Brain pericyte (primary cell): ENCODE data around the gene GZMM.

Experiments
- DNase-seq: peaks from one replicate; pipeline ENCODE4 v3.0.0-alpha.2; 2012; ENCODE audit warnings: low read depth, low spot score

GZMM gene

DNA sequence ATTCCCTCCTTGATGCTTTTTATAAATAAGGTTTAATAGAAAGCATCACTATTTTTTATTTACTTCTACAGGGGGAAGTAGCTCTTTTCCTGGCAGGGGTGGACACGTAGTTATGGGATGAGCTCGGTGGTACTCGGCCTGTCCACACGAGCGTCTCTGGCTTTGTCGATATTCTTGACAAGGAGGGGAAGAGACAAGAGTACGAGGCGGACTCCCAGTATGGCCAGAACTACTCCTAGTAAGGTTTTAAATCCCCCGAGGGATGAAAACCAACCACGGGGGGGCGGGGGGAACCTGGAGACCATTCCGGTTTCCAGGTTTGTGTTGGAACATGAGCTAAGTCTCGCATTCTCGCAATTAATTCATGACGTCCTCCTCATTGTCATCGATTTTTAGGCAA lies 23.0 kb downstream of the GZMM start:
- DNase-seq = no peak

DNA sequence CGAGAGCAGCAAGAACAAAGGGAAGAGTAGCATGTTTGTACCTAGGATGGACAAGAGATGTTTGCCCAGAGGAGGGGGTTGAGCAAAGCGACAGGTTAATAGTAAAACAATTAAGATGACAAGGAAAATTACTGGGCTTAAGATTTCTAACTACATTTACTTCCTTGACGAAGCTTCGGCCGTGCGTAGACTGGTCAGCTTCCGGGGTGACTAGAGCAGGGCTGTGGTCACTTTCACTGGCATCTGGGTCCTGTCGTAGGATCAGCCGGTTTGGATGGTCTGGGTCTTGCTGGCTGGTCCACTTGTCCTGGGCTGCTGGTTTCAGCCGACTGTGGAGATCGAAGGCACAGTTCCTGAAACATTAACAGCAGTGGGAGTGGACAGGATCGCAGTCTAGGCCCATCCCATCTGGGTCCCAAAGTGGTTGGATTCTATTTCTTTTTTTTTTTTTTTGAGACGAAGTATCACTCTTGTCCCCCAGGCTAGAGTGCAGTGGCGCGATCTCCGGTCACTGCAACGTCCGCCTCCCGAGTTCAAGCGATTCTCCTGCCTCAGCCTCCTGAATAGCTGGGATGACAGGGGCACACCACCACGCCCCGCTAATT lies 23.5 kb downstream of the GZMM start:
- DNase-seq = no peak

DNA sequence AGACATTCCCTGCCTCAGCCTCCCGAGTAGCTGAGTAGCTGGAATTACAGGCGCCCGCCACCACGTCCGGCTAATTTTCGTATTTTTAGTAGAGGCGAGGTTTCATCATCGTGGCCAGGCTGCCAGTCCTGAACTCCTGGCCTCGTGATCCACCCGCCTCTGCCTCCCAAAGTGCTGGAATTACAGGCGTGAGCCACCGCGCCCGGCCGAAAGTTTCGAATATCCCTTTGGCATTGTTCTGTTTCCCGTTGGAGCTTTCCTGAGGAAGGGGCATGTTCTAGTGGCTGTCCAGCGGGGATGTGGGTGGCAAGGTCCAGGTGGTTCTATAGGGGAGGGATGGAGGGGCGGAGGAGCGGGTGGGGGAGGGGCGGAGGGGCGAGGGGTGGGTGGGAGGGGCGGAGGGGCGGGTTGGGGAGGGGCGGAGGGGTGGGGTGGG lies 26.4 kb downstream of the GZMM start:
- DNase-seq = no peak

DNA sequence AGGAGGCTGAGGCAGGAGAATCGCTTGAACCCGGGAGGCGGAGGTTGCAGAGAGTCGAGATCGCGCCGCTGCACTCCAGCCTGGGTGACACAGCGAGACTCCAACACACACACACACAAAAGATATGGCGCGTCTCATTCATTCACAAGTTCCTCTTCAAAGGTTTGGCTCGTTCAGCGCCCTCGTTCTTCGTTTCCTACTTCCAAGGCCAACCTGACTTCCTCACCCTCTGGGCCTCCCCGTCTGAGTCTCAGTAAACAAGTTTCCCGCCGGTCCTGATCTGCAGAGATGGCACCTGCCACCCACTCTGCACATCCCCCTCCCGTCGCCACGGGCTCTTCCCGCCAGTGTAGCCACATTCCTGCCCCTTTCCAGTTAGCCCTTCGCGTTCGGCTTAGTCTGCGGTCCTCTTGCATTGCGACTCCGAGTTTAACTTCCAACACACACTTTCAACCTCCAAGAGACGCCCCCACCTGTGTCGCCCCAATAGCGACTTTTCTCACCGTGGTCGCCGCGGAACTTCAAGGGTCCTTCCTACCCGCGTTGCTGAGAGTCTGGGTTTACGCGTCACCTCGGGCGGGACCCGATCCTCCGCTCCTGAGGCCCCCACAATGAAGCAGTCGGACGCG lies 27.2 kb downstream of the GZMM start:
- DNase-seq = no peak

DNA sequence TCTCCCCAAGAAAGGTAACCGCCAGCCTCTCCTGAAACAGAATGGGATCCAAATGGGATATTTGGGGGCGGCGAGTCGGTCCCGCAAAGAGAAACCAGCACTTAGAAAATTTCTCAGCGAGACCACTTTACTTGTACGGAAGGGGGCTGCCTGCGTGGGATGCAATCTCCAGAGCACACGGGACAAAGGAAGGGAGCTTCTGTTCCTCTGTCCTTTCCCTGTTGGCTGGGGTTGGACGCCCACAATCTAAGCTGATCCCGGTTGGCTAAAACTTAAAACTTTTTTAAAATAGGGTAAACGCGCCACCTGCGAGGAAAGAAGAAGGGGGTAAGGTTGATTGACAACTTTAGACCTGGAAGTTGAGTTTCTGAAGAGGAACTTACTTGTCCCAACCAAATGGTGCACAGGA lies 27.7 kb downstream of the GZMM start:
- DNase-seq = no peak

DNA sequence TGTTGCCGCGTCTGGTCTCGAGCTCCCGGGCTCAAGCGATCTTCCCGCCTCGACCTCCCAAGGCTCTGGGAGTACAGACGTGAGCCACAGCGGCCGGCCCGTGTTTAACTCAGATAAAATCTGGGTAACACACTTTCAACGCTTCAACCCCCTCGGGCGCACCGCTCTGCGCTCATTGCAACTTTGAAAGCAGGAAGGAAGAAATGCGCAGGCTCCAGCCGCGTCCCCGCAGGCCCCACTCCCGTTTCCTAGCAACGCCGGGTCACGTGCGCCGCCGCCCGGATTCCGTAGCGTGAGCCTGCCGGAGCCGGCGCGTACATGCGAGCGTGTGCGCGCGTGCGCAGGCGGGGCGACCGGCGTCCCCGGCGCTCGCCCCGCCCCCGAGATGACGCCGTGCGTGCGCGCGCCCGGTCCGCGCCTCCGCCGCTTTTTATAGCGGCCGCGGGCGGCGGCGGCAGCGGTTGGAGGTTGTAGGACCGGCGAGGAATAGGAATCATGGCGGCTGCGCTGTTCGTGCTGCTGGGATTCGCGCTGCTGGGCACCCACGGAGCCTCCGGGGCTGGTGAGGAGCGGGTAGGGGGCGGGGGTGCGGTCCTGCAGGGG lies 28.4 kb downstream of the GZMM start, which contains the start of gene BSG:
BSG (plus strand) TSS at position 457 of the 603 bp plus-strand sequence; CDS start at position 496, 39 bp downstream.
- DNase-seq = peak; percentile 92

DNA sequence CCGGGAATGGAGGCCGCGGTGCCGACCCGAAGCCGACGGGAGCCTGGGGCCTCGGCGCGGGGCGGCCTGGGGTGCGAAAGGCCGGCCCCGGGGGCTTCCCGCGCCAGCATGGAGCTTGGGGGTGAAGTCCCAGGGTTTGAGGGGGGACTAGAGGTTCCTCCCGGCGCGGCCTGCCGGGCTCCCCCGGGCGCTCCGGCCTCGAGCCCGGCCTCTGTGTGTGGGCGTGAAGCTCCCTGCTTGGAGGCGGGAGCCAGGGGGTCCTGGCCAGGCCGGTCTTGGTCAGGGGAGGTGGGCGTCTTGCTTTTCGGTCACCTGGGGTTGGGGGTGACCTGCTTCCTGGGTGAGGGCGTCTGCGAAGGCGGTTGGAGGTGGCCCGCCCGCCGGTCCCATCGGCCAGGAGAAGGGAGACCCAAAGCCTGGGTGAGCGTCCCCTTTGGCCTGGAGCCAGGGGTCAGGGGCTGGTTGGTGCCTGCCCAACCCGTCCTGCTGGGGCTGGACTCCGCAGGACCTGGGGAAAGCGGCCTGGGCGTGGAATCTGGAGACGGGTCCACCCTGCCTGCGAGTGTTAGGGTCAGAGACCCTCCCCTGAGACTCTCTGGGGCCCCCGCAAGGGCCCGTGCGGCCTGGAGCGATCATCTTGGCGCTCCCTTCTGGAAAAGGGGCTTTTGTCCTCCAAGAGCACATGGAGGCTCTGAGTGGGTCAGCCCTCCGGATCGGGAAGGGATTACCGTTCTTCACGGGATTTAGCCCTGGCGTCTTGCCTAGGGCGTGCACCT lies 29.1 kb downstream of the GZMM start:
- no peak for DNase-seq

DNA sequence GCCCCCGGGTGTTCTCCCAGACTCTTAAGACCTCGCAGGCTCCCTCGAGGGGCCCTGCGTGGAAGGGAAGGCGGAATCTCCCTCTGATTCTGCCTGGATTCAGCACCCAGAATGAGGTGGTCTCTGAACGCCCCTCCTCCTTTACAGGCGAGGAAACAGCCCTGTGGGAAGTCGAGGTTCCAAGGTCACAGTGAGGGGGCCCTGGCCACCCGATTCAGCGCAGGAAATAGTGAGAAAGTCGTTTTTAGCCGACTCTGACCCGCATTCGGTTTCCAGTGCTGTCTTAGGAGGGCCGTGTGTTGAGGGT lies 29.6 kb downstream of the GZMM start:
- no peak for DNase-seq

DNA sequence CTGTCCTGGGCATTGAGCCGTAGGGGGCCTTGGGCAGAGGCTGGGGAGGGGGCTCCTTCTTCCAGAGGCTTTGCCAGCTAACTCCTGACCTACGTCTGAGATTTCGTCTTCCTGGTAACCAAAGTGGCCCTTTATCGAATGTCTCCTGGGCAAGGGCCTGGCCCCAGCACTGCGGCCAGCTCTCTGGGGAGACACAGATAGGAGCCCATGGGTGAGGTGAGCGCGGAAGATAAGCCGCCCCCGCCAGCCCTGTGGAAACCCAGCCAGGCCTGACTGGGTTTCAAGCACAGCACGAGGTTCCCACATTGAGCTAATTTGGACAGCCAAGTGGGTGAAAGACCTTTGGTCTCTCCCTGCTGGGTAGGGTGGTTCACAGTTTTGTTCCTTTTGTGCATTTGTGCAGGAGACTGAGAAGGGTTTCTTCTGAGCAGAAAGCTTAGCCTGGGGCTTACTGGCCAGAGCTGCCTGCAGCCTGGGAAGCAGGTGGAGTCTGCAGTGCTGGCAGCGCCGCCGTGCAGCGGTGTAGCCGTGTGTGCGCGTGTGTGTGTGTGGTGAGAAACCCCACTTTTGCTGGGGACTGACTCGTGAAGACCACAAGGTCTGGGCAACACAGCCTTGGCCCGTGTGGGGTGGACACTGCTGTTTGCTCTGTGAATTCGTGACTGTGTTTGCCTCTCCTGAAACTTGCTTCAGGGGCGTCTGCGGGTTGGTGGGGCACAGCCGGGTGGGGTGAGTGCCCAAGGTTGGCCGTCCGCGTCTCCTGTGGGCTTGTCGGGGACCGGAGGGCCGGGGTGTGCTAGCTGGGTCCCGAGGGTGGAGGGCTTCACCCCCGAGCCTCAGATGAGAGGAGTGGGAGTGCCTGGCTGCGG lies 31.0 kb downstream of the GZMM start:
- no peak for DNase-seq

DNA sequence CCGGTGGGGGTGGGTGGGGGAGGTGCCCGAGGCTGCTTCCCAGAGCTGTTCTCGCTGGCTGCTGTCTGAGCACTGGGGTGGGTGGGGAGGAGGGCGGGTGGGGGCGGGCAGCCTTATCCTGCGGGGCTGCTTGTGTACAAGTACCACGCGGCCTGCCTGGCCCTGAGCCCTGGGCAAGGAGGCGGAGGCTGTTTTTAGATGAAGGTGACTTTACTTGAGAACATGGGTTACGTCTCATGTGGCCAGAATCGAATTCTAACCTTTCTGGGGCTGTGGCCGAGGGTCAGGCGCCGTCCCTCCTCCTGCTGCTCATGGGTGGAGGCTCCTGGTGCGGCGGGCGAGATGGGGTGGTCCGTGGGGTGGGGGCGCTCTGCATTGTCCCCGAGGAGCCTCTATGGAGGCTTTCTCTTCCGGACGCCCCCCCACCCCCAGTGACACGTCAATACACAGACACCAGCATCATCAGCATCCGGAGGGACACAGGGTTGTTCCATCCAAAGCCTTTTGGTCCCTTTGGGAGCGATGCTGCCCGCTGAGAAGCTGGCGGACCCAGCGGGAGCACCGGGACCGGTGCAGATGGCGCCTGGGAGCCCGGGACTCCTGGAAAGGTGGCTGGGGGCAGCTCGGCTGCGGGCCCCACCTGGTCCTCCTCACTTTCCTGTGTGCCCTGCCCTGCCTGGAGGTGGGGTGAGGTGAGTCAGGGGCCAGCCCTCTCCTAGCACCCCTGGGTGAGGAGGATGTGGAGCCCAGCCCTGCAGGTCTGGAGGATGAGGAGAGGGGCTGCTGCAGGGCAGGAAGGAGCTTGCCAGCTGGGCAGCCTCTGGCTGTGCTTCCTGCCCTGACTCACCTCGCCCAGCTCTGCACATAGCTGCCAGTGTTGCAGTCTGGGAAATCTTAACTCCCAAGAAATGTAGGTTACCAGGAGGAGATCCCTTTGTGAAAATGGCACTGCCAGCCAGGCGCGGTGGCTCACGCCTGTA lies 32.0 kb downstream of the GZMM start:
- no peak for DNase-seq

DNA sequence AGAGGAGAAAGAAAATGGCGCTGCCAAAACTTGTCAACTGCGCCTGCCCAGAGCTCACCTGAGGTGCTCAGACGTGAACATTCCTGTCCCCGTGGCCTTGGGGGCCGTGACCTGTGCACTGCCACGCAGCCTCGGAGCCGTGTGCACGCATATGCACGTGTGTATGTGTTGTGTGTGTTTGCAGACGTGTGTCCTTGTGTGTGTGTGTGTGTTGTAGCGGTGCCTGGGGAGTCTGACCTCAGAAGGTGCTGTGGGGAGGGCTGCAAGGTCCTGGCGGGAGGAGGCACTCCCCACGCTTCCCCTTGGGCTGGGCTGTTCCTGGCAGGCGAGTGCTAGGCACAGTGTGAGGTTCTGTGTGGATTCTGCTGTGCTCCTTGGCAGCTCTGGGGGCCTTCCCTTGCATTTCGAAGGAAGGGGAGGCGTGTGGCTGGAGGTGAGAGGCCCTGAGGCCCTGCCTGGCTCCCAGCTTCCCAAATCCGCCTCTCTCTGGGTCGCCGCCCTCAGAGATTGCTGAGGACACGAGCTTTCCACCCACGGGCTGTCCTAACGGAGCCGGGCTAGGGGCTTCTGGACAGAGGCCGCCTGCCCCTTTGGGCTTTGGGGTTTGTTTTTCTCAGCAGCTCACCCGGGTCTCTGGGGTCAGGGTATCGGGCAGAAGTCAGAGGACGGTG lies 33.0 kb downstream of the GZMM start:
- DNase-seq = no peak

DNA sequence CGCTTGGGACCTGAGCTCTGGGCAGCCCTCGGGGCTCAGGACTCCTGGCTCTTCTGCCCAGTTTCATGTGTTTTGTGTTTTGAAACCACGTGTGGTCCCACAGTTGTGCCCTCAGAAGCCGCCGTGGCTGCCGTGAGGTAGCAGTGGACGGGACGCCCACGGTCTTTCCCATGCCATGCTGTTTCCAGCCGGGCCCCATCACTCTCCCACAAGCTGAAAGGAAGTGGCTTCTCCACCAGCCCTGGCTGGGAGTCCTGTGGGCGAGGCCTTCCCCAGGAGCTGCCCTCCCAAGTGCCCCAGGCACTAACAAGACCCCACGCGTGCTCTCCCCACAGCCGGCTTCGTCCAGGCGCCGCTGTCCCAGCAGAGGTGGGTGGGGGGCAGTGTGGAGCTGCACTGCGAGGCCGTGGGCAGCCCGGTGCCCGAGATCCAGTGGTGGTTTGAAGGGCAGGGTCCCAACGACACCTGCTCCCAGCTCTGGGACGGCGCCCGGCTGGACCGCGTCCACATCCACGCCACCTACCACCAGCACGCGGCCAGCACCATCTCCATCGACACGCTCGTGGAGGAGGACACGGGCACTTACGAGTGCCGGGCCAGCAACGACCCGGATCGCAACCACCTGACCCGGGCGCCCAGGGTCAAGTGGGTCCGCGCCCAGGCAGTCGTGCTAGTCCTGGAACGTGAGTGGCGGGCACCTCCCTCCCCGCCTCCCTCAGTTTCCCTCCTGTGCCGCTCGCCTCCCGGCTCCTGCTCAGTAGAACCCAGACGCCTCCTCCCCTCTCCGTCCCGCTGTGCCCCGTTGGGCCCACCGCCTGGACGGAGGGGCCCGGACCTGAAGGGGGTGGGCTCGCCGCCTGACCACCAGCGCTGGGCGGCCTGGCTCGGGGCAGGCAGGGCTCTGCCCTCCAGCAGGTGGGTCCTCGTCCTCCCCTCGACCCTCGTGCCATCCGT lies 33.9 kb downstream of the GZMM start:
- DNase-seq = no peak

DNA sequence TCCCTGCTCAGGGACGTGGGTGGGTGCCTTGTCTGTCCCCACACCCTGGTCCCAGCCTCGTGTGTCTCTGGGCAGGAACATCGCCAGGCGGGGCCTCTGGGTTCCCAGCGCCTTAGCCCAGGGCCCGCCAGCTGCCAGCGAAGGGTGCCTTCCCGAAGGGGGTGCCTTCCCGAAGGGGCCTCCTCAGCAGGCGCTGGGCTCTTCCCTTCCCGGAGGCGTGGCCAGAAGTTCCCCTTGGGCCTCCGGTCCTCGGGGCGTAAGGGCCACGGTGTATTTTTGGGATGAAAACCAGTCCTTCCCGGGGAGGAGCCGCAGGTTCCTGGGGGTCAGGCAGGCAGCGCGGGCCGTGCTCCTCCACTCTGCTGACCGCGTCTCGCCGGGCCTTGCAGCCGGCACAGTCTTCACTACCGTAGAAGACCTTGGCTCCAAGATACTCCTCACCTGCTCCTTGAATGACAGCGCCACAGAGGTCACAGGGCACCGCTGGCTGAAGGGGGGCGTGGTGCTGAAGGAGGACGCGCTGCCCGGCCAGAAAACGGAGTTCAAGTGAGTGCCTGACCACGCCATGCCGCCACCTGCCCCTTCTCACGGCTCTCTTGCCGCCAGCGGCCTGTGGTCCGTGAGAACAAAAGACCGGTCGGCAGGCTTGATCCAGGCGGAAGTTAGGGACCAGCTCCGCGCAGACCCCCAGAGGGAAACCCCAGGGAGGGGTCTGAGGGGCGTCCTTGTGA lies 35.4 kb downstream of the GZMM start:
- no peak for DNase-seq

DNA sequence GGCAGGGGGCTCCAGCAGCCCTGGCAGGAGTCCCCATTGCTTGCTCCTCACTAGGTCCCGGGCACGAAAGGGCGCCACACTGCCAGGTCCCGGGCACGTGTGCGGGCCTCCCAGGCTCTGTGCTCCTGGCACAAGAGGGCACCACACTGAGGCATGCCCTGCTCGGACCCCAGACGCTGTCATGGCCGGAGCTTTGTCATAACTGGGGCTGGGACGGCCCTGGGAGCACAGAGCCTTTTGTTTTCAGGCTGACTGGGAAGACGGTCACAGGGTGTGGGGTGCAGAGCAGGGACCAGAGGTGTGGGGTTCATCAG lies 35.9 kb downstream of the GZMM start:
- DNase-seq = no peak

DNA sequence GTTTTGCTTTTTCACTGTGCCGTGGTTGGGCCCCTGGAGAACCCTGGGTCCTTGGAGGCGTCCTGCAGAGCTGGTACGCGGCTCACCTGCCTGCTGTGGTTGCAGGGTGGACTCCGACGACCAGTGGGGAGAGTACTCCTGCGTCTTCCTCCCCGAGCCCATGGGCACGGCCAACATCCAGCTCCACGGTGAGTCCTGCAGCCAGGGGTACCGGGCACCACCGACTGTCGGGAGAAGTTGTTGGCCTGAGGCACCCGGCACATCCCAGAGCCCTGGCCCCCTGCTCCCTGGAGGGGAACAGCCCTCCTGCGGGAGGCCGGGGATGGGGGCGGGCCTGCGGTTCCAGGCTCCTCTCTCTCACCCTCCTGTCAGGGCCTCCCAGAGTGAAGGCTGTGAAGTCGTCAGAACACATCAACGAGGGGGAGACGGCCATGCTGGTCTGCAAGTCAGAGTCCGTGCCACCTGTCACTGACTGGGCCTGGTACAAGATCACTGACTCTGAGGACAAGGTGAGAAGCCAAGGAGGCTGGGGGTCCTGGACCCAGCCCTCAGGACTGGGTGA lies 36.5 kb downstream of the GZMM start:
- DNase-seq = no peak

DNA sequence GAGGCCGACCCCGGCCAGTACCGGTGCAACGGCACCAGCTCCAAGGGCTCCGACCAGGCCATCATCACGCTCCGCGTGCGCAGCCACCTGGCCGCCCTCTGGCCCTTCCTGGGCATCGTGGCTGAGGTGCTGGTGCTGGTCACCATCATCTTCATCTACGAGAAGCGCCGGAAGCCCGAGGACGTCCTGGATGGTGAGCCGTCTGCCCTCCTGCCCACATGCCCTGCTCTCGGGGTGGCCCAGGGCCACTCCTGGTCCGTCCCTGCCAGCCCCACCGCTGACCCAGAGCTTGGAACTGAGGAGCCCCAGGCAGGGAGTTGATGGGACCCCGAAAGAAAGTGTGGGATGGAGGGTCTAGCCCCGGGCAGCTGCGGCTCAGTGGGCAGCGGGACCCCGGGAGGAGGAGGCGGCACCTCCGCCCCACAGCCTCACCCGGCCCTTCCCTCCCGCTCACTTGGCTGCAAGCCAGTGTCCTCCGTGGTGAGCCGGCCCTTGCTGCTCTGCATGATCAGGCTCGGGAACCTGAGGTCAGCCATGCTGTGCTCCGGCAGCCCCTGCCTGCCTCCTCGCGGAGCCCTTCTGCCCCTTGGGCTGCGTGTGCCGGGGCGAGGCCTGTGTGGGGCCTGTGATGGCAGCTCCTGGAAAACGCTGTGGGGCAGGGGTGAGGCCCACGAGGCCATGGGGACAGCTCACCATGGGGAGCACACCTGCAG lies 37.7 kb downstream of the GZMM start:
- DNase-seq = no peak

DNA sequence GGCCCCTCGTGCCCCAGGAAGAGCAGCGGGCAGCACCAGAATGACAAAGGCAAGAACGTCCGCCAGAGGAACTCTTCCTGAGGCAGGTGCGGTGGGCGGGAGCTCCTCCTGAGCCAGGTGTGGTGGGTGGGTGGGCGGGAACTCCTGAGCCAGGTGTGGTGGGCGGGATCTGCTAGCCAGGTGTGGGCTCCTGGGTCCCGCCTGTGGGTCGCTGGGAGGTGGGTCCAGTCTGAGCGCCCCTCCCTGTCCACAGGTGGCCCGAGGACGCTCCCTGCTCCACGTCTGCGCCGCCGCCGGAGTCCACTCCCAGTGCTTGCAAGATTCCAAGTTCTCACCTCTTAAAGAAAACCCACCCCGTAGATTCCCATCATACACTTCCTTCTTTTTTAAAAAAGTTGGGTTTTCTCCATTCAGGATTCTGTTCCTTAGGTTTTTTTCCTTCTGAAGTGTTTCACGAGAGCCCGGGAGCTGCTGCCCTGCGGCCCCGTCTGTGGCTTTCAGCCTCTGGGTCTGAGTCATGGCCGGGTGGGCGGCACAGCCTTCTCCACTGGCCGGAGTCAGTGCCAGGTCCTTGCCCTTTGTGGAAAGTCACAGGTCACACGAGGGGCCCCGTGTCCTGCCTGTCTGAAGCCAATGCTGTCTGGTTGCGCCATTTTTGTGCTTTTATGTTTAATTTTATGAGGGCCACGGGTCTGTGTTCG lies 38.8 kb downstream of the GZMM start:
- DNase-seq = no peak
